ENCODE data around the gene FARP2.

GRCh38 chr2:241534293-241534692 lies 178.2 kb downstream of the FARP2 start:
- TF ChIP-seq CTCF (IDR thresholded peaks at IDR 0.05): no peak
- no peak for TF ChIP-seq POLR2A (IDR thresholded peaks at IDR 0.05)

Data from heart left ventricle (tissue), 13 donors.